NB4 (cell line): ENCODE results near the gene ORM1.
A peak's percentile ranks its signal among the peaks of the same experiment; 100 is the strongest.

Experiments
- CTCF ChIP-seq: IDR thresholded peaks from one replicate; pipeline ENCODE4 v1.5.1; 2012; ENCODE audit warnings: low read depth, low read length
- MAX ChIP-seq: IDR thresholded peaks from 2 replicates; pipeline ENCODE4 v1.6.1; 2011; ENCODE audit warnings: low read depth, low read length

DNA sequence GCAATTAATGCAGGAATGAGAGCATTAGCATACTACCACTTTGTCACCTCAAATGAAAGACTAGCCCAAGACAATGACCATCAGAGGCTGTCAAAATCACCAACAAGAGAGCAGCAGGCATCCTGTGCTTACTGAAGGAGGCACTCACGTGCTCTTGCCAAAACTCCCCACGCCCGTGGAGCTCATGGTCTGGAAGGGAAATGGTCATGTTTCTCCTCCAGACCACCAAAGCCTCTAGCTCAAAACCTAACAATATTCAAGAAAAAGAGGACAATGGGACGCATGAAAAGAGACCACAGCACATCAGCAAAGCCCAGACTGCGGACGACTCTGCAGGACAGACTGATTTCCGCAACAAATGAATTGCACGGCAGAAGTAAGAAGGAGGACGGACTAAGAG lies 52.0 kb downstream of the ORM1 start:
- TF ChIP-seq CTCF: peak; percentile 7
- no peak for TF ChIP-seq MAX
